PC-9 (cell line): Measurements from ENCODE around the gene FIGNL2. TPM values are rescaled to one million over a fixed set of nuclear protein-coding genes. Genes with fewer than 3 reads are reported as not detected.

Experiments
- BruUV-seq: library from RNA; stranded (reverse); fragments of 400-500 nt; replicated peaks from 2 replicates; lab custom pipeline; 2021; lab: Mats Ljungman, UMichigan
- CTCF ChIA-PET: fragments of 300-600 bp; sonication (Branson Sonifier 250); formaldehyde crosslinking; loops from one replicate; lab custom pipeline; 2022; ENCODE audit warnings: antibody characterized with exemption; lab: Charles Lee
- POLR2A ChIA-PET: fragments of 300-600 bp; sonication (Branson Sonifier 250); formaldehyde crosslinking; loops from one replicate; lab custom pipeline; 2022; ENCODE audit warnings: antibody characterized with exemption; ENCODE audit not compliant: unreplicated experiment; lab: Charles Lee
- DNase-seq, 2 experiments: peaks; one replicate each; pipeline versions ENCODE4 v3.0.0 to v3.0.0-alpha.2; 2015 to 2022; ENCODE audit warnings: mixed read lengths in 1 of 2
- H2AFZ ChIP-seq: fragments of 200-600 bp; sonication (generic); 2 replicates; pipeline ENCODE4 v1.8.1; 2017; ENCODE audit warnings: antibody characterized with exemption
- H3F3A ChIP-seq: fragments of 200-600 bp; sonication (generic); 2 replicates; pipeline ENCODE4 v1.8.1; 2017; ENCODE audit warnings: antibody characterized with exemption, mild to moderate bottlenecking, low read depth; ENCODE audit not compliant: insufficient read depth
- H3K27ac ChIP-seq: fragments of 200-600 bp; sonication (generic); 2 replicates; pipeline ENCODE4 v1.6.1; 2016; ENCODE audit warnings: mixed run types
- H3K27me3 ChIP-seq: fragments of 200-600 bp; sonication (generic); 2 replicates; pipeline ENCODE4 v1.6.1; 2016; ENCODE audit warnings: low read depth, mixed run types; ENCODE audit not compliant: insufficient read depth
- H3K36me3 ChIP-seq: fragments of 200-600 bp; sonication (generic); 2 replicates; pipeline ENCODE4 v1.6.1; 2016; ENCODE audit warnings: low read depth, mixed run types
- H3K4me1 ChIP-seq: fragments of 200-600 bp; sonication (generic); replicated peaks from 2 replicates; pipeline ENCODE4 v1.6.1; 2016; ENCODE audit warnings: mixed run types; ENCODE audit not compliant: insufficient read depth
- H3K4me2 ChIP-seq: fragments of 200-600 bp; sonication (generic); 2 replicates; pipeline ENCODE4 v1.6.1; 2017; ENCODE audit warnings: mixed run types
- H3K4me3 ChIP-seq: fragments of 200-600 bp; sonication (generic); 2 replicates; pipeline ENCODE4 v1.6.1; 2016; ENCODE audit warnings: mixed run types
- H3K79me2 ChIP-seq: fragments of 200-600 bp; sonication (generic); 2 replicates; pipeline ENCODE4 v1.6.1; 2017; ENCODE audit warnings: low read depth, mixed run types
- H3K9me2 ChIP-seq: fragments of 200-600 bp; sonication (generic); 2 replicates; pipeline ENCODE4 v1.8.1; 2017; ENCODE audit warnings: mild to moderate bottlenecking; ENCODE audit not compliant: insufficient read depth
- H3K9me3 ChIP-seq: fragments of 200-600 bp; sonication (generic); 2 replicates; pipeline ENCODE4 v1.8.1; 2016; ENCODE audit warnings: low read depth; ENCODE audit not compliant: insufficient read depth
- H4K20me1 ChIP-seq: fragments of 200-600 bp; sonication (generic); 2 replicates; pipeline ENCODE4 v1.8.1; 2017; ENCODE audit not compliant: insufficient read depth
- EZH2 ChIP-seq: fragments of 200-600 bp; sonication (generic); IDR thresholded peaks from 2 replicates; pipeline ENCODE4 v1.8.0; 2017; ENCODE audit warnings: antibody characterized with exemption, low read depth
- intact Hi-C: fragments of 100-400 bp; cut with micrococcal nuclease; formaldehyde crosslinking; loops from one replicate; pipeline ENCODE4 v1.10.0; 2022; ENCODE audit not compliant: unreplicated experiment
- total RNA-seq: library from RNA; stranded (reverse); gene quantifications from 2 replicates; pipeline ENCODE4 v1.2.3, GENCODE V29; 2021
- TF ChIP-seq, protein P1 (sequence below): fragments of 200-600 bp; sonication (generic); conservative IDR thresholded peaks from 2 replicates; pipeline ENCODE4 v1.6.1; 2017; ENCODE audit warnings: mixed run types, antibody characterized with exemption, mild to moderate bottlenecking, moderate library complexity

FIGNL2 gene
- total RNA-seq, 1 experiment from 2014 or later = not detected

DNA sequence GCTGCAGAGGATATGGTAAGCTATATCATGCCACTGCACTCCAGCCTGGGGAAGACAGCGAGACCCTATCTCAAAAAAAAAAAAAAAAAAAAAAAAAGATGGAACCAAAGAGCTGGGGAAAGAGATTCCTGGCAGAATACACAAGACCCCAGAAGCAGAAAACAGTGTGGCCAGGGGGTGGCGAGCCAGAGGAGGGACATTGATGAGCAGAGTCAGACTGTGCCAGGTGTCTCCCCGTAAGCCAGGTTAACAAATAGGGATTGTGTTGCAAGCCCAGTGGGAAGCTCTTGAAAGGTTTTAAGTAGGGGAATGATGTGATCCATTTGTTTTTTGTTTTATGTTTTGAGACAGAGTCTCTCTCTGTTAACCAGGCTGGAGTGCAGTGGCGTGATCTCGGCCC is 56.1 kb downstream of the FIGNL2 start:
- H3K27ac ChIP-seq = no peak overlapping the region
- DNase-seq = no peak
- H3K4me2 ChIP-seq = no peak overlapping the region
- intact Hi-C loops = no loop called here
- no peaks in the 10 kb centered on the region for H3K79me2 ChIP-seq
- H3K4me3 ChIP-seq = no peak overlapping the region
- no TSS peak for BruUV-seq
- ChIA-PET POLR2A (no interaction called here), CTCF (no interaction called here)
- H3F3A ChIP-seq = no peaks in the 10 kb centered on the region
- no peaks in the 10 kb centered on the region for H3K36me3 ChIP-seq
- TF ChIP-seq EZH2 = no peak
- TF ChIP-seq, protein P1, sequence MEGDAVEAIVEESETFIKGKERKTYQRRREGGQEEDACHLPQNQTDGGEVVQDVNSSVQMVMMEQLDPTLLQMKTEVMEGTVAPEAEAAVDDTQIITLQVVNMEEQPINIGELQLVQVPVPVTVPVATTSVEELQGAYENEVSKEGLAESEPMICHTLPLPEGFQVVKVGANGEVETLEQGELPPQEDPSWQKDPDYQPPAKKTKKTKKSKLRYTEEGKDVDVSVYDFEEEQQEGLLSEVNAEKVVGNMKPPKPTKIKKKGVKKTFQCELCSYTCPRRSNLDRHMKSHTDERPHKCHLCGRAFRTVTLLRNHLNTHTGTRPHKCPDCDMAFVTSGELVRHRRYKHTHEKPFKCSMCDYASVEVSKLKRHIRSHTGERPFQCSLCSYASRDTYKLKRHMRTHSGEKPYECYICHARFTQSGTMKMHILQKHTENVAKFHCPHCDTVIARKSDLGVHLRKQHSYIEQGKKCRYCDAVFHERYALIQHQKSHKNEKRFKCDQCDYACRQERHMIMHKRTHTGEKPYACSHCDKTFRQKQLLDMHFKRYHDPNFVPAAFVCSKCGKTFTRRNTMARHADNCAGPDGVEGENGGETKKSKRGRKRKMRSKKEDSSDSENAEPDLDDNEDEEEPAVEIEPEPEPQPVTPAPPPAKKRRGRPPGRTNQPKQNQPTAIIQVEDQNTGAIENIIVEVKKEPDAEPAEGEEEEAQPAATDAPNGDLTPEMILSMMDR = no peak
- H3K9me3 ChIP-seq = no peaks in the 10 kb centered on the region
- no peaks in the 10 kb centered on the region for H3K9me2 ChIP-seq
- H2AFZ ChIP-seq = no peak overlapping the region
- H4K20me1 ChIP-seq = no peaks in the 10 kb centered on the region
- peaks cover 85% of the 10 kb centered on the region for H3K27me3 ChIP-seq
- no peaks in the 10 kb centered on the region for H3K4me1 ChIP-seq

DNA sequence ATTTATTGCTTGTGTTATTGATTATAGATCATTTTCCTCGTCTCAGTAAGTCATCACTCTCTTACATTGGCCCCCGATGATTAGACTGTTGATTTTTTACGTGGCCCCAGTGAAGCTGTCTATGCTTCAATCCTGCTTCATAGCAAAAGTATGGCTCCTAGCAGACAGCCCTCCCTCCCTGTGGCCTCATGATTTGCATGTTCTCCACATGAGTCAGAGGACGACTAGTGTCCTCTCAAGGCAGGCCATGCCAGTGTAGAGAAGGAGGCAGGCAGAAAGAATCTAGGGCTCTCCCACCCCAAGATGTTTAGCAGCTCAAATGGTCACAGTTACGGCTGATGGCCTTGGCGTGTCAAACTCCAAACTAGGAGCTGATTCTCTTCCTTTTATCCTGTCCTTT is 59.6 kb downstream of the FIGNL2 start:
- TF ChIP-seq, protein P1 = no peak
- no peak for TF ChIP-seq EZH2
- Histone ChIP-seq H2AFZ (no peak overlapping the region), H3K4me3 (no peak overlapping the region), H3K4me2 (no peak overlapping the region), H4K20me1 (no peaks in the 10 kb centered on the region), H3K4me1 (no peaks in the 10 kb centered on the region), H3K27ac (no peak overlapping the region), H3K27me3 (peaks cover 88% of the 10 kb centered on the region), H3K9me2 (no peaks in the 10 kb centered on the region), H3K79me2 (no peaks in the 10 kb centered on the region), H3K36me3 (no peaks in the 10 kb centered on the region), H3F3A (no peaks in the 10 kb centered on the region), H3K9me3 (no peaks in the 10 kb centered on the region)
- no TSS peak for BruUV-seq
- CTCF ChIA-PET = no interaction called here
- DNase-seq = no peak
- POLR2A ChIA-PET = no interaction called here
- intact Hi-C loops = no loop called here

DNA sequence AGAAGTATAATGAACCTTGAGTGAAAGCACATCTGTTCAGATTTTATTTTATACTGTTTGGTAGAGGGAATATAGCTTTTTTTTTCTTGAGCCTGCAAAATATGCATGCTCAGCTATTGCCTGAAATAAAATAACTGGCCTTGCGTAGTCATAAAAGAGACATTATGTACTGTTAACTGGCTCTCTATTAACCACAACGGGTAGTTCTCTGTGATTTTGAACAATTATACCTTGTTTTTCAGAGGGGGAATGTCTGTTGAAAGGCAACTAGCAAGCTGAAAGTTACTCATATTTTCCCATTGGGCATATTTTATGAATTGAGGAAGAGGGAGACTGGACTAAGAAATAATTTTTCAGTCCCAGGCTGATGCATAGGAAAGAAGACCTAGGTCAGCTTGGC is 62.6 kb downstream of the FIGNL2 start:
- no peak overlapping the region for H2AFZ ChIP-seq
- no peaks in the 10 kb centered on the region for H4K20me1 ChIP-seq
- no peak overlapping the region for H3K4me2 ChIP-seq
- no peaks in the 10 kb centered on the region for H3K79me2 ChIP-seq
- POLR2A ChIA-PET = interaction anchor here (0.6 kb wide), 1 partner anchor 151 kb away, joined by 3 read pairs; no protein-coding TSS in a partner anchor
- intact Hi-C loops = no loop called here
- H3F3A ChIP-seq = no peaks in the 10 kb centered on the region
- no peak overlapping the region for H3K27ac ChIP-seq
- H3K36me3 ChIP-seq = no peaks in the 10 kb centered on the region
- no peak for TF ChIP-seq EZH2
- TF ChIP-seq, protein P1 = no peak
- CTCF ChIA-PET = no interaction called here
- H3K4me3 ChIP-seq = no peak overlapping the region
- no peaks in the 10 kb centered on the region for H3K9me2 ChIP-seq
- DNase-seq = no peak
- H3K27me3 ChIP-seq = peaks cover 90% of the 10 kb centered on the region
- no peaks in the 10 kb centered on the region for H3K4me1 ChIP-seq
- H3K9me3 ChIP-seq = no peaks in the 10 kb centered on the region
- no TSS peak for BruUV-seq
